NCI-H446 treated with DMSO at 0.1 percent for 48 hours (cell line): ENCODE results near the gene ANO10.
"Not testable (repeated sequence)": the region's sequence is repeated elsewhere in the genome, so short reads cannot be mapped to it uniquely, and the experiment has no call there.

Experiments
- DNase-seq: peaks from one replicate; lab custom pipeline; 2025; lab: John Stamatoyannopoulos, UW

Gene ANO10

DNA sequence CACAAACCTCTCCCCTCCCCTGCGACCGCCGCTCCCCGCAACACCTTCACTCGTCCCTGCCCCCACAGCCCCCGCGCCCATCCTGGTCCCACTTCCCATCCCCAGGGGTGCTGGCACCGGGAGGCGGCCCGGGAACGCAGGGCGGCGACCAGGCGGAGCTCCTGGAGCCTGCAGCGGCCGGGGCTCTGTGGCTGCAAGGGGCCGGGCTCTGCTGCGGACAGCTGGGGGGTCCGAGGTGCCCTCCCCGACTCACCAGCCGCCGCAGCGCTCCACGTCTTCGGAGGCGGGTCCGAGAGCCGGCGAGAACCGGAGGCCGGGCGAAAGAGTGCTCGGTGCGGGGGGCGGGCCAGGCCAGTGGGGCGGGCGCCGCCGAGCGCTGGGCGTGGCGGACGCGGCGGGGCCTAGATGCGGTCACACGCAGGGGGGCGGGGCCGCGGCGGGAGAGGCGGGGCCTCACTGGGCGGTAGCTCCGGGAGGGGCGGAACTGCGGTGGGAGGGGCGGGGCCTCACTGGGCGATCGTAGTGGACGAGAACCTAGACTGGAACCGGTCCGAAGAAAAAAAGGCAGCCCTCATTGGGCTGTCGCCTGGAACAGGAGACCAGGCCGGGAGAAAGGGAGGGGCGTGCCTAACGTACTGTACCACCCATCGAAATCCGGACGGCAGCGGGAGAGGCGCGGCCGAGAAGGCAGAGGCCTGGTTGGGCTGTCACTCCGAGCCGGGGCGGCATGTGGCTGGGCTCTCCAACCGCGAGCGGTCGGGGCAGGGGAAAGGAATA lies at the start of gene ANO10:
ANO10 (minus strand) TSS at position 356 of the 777 bp plus-strand sequence. CDS start 16,159 bp downstream, outside the sequence.
- DNase-seq = peak; percentile 94

GRCh38 chr3:43670635-43671522 lies 49.1 kb upstream of the ANO10 start:
- no peak for DNase-seq

DNA sequence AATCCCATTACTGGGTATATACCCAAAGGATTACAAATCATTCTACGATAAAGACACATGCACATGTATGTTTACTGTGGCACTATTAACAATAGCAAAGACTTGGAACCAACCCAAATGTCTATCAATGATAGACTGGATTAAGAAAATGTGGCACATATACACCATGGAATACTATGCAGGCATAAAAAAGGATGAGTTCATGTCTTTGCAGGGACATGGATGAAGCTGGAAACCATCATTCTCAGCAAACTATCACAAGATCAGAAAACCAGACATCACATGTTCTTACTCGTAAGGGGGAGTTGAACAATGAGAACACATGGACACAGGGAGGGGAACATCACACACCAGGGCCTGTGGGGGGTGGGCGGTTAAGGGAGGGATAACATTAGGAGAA lies 43.2 kb upstream of the ANO10 start:
- DNase-seq = not testable (repeated sequence)

GRCh38 chr3:43661376-43661775 lies 39.6 kb upstream of the ANO10 start:
- DNase-seq = not testable (repeated sequence)

GRCh38 chr3:43659250-43659880 lies 37.6 kb upstream of the ANO10 start:
- no peak for DNase-seq

- DNase-seq = not testable (repeated sequence)
These were observed 34.6 kb upstream of the ANO10 start for GRCh38 chr3:43656390-43656789.

- no peak for DNase-seq
These were observed 28.5 kb upstream of the ANO10 start for GRCh38 chr3:43650345-43650744.

DNA sequence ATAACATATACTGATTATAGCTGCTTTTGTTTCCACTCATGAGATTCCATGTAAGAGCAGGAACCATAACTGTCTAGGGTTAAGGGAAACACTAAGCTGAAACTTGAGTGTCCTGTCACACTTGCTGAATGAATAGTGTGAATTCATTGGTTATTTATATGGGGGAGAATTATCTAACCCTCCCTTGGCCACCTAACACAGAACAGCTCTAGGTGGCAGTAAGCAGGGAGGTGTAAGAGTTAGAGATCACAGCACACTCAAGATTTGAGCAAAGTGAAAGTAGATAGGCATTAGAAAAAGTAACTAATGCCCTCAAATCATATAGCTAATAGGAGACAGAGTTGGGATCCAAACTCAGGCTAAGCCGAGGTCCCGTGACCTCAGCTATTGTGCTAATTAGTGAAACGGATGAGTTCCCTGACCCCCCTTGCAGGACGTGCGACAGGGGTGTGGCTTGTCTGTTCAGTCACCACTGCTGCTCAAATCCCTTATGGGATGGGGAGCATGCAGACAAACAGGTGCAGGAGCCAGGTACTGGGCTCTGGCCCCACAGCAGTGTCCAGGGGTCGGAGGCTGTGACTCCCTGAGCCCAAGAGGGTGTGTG lies 27.7 kb upstream of the ANO10 start:
- no peak for DNase-seq

DNA sequence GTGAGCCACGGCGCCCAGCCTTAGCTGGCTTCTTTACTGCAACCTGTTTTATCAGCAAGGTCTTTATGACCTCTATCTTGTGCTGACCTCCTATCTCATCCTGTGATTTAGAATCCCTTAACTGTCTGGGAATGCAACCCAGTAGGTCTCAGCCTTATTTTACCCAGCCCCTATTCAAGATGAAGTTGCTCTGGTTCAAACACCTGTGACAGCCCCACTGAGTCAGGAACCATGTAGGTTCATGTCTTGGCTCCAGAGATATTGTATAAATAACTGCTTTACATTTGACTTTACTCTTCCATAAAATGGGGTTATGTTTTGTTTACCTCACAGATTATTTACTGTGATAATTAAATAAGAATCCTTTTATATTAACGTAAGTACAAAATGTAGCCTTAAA lies 27.1 kb upstream of the ANO10 start:
- DNase-seq = no peak

- DNase-seq = no peak
These were observed 25.7 kb upstream of the ANO10 start for GRCh38 chr3:43647331-43648166.

DNA sequence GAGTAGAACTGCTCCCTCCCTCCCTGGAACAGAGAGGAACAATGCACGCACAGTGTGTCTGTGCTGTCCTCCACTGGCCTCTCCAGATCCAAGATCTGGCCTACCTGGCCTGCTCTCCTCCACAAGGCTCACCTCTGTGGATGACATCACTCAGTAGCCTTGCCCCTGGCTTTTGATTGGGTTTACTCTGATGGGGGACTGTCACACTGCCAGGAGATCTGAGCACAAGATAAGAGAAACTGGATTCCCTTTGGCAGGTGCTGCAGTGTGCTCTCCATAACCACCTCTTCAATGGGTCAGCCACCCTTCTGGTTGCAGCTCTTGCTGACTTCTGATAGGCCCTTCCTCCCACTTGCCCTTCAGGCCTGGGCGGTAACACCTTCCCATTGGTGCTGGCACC lies 22.6 kb upstream of the ANO10 start:
- no peak for DNase-seq

- DNase-seq = no peak
These were observed 19.7 kb upstream of the ANO10 start for GRCh38 chr3:43641306-43642114.

- DNase-seq = no peak
These were observed 18.9 kb upstream of the ANO10 start for GRCh38 chr3:43640681-43641080.

DNA sequence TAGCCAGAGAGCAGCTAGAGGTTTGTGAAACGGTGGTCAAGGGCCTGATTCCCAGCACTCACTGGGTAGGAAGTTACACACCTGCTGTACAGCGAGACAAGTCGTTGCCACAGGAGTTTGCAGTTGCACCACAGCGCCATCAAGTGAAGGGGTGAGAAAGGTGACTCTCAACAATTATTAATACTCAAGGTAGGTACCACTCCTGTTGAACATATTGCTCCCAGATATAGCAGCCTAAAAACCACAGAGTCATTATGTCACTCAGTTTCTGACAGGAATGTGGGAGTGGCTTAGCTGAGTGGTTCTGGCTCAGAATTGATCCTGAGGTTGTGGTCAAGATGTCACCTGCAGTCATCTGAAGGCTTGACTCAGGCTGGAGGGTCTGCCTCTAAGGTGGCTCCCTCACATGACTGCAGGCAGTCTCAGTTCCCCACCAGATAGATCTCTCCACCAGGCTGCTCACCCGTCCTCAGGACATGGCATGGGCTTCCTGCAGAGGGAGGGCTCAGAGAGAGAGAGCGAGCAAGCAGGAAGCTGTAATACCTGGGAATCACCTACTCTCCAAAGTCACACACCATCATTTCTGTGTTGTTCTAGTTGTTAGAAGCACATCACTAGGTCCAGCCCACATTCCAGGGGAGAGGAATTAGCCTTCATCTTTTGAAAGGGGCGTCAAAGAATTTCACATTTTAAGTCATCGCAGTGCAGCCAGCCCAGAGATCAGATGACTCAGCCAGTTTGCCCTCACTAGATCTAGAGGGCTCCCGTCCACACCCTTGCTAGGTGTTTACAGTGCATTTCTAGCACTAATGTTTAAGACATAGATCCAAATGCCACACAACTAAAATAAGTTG lies 17.0 kb upstream of the ANO10 start:
- DNase-seq = no peak

- DNase-seq = no peak
These were observed 15.9 kb upstream of the ANO10 start for GRCh38 chr3:43637702-43638101.

GRCh38 chr3:43632986-43633385 lies 11.2 kb upstream of the ANO10 start:
- no peak for DNase-seq

DNA sequence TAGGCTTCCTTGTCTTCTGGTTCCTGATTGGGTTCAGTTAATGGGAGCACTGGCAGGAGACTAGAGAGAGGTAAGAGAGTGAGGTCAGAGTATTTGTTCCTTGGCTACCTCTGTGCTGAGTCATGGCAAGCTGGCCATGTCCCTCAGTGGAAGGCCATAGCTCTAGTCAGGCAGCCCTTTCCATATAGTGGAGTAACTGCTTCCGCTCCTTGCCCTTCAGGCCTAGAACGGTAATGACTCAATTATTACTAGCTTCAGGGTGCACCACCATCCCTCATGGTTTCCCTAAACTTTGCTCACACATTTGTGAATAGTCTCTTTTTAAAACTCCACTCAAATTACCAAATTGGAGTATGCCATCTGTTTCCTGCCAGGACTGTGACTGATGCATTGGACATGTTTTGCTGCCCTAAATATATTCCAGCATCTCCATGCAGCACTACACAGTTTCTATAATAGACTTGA lies 10.5 kb upstream of the ANO10 start:
- peak; percentile 41 for DNase-seq

GRCh38 chr3:43629741-43630140 lies 7.9 kb upstream of the ANO10 start:
- DNase-seq = no peak

DNA sequence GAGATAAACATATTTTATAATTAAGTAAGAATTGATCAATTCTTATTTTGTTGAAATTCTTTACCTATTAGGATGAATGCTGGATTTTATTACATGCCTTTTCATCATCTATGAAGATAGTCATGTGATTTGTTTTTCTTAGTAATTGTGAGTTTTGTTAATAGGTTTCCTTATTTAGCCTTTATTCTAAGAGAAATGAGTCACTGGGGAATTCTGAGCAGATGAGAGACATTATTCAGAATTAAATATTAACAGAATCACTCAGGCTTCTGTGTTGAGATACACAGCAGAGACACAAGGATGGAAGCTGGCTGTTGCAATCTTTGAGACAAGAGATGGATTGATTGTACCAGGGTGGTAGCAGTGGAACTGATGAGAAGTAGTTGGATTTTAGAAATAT lies 7.4 kb upstream of the ANO10 start:
- DNase-seq = no peak
